NCI-H69 (cell line): ENCODE data around the gene SHISA7.
"Not testable (repeated sequence)": the region's sequence is repeated elsewhere in the genome, so short reads cannot be mapped to it uniquely, and the experiment has no call there.

Experiments
- DNase-seq: peaks from one replicate; lab custom pipeline; 2025; lab: John Stamatoyannopoulos, UW

The SHISA7 gene

GRCh38 chr19:55418185-55418584, 24.9 kb downstream of the SHISA7 start:
- DNase-seq: peak; percentile 87

- no peak for DNase-seq
Measured at GRCh38 chr19:55410168-55410567, 32.9 kb downstream of the SHISA7 start.

- DNase-seq: not testable (repeated sequence)
Measured at GRCh38 chr19:55409179-55409578, 33.9 kb downstream of the SHISA7 start.

- no peak for DNase-seq
Measured at GRCh38 chr19:55408533-55408872, 34.6 kb downstream of the SHISA7 start.

GRCh38 chr19:55407800-55408532, 35.1 kb downstream of the SHISA7 start:
- peak; percentile 100 for DNase-seq

- DNase-seq: not testable (repeated sequence)
Measured at GRCh38 chr19:55407550-55407799, 35.6 kb downstream of the SHISA7 start, which contains the start of gene UBE2S. Gene UBE2S, minus strand, starts transcription at chr19:55407788. Its CDS starts 199 bp downstream, at chr19:55407589.

GRCh38 chr19:55406826-55407549, 36.1 kb downstream of the SHISA7 start:
- DNase-seq: peak; percentile 62

GRCh38 chr19:55406091-55406825, 36.8 kb downstream of the SHISA7 start:
- no peak for DNase-seq

- DNase-seq: no peak
Measured at GRCh38 chr19:55405638-55406037, 37.5 kb downstream of the SHISA7 start.

- no peak for DNase-seq
Measured at GRCh38 chr19:55402509-55402908, 40.6 kb downstream of the SHISA7 start.

- DNase-seq: not testable (repeated sequence)
Measured at GRCh38 chr19:55401390-55401789, 41.7 kb downstream of the SHISA7 start.

GRCh38 chr19:55400281-55401087, 42.6 kb downstream of the SHISA7 start:
- DNase-seq: no peak

GRCh38 chr19:55398200-55398925, 44.7 kb downstream of the SHISA7 start:
- DNase-seq: no peak

- DNase-seq: peak; percentile 63
Measured at GRCh38 chr19:55392820-55393761, 50.0 kb downstream of the SHISA7 start.

- no peak for DNase-seq
Measured at GRCh38 chr19:55391702-55392615, 51.1 kb downstream of the SHISA7 start.

- DNase-seq: no peak
Measured at GRCh38 chr19:55391191-55391670, 51.9 kb downstream of the SHISA7 start.

- peak; percentile 41 for DNase-seq
Measured at GRCh38 chr19:55390461-55390880, 52.6 kb downstream of the SHISA7 start.

GRCh38 chr19:55389386-55390317, 53.4 kb downstream of the SHISA7 start:
- DNase-seq: no peak
